ENCODE results near the gene PITRM1.

The PITRM1 gene

GRCh38 chr10:3166496-3167290, 5.9 kb downstream of the PITRM1 start:
- DNase-seq (ENCODE audit: low spot score) = no peak
- FAIRE-seq = no peak

- FAIRE-seq (no peak), DNase-seq (ENCODE audit: low spot score) (no peak)
Observed at GRCh38 chr10:3165196-3165595, 7.4 kb downstream of the PITRM1 start.

- DNase-seq (ENCODE audit: low spot score) (no peak), FAIRE-seq (no peak)
Observed at GRCh38 chr10:3163879-3164278, 8.7 kb downstream of the PITRM1 start.

- DNase-seq (ENCODE audit: low spot score) = no peak
- no peak for FAIRE-seq
Observed at GRCh38 chr10:3162533-3162932, 10.0 kb downstream of the PITRM1 start.

GRCh38 chr10:3159152-3159551, 13.4 kb downstream of the PITRM1 start:
- DNase-seq (ENCODE audit: low spot score) = no peak
- FAIRE-seq = no peak

- DNase-seq (ENCODE audit: low spot score) = no peak
- no peak for FAIRE-seq
Observed at GRCh38 chr10:3154666-3155065, 17.9 kb downstream of the PITRM1 start.

- DNase-seq (ENCODE audit: low spot score) (no peak), FAIRE-seq (no peak)
Observed at GRCh38 chr10:3152566-3152935, 20.0 kb downstream of the PITRM1 start.

- DNase-seq (ENCODE audit: low spot score) = no peak
- no peak for FAIRE-seq
Observed at GRCh38 chr10:3151889-3152565, 20.6 kb downstream of the PITRM1 start.

- DNase-seq (ENCODE audit: low spot score) = no peak
- FAIRE-seq = no peak
Observed at GRCh38 chr10:3150961-3151360, 21.6 kb downstream of the PITRM1 start.

GRCh38 chr10:3150366-3150765, 22.2 kb downstream of the PITRM1 start:
- FAIRE-seq (no peak), DNase-seq (ENCODE audit: low spot score) (no peak)

- DNase-seq (ENCODE audit: low spot score) (no peak), FAIRE-seq (no peak)
Observed at GRCh38 chr10:3149918-3150317, 22.7 kb downstream of the PITRM1 start.

GRCh38 chr10:3148994-3149393, 23.6 kb downstream of the PITRM1 start:
- no peak for FAIRE-seq
- DNase-seq (ENCODE audit: low spot score) = no peak

- DNase-seq (ENCODE audit: low spot score) (no peak), FAIRE-seq (no peak)
Observed at GRCh38 chr10:3148041-3148440, 24.5 kb downstream of the PITRM1 start.

GRCh38 chr10:3147117-3147820, 25.3 kb downstream of the PITRM1 start:
- DNase-seq (ENCODE audit: low spot score) (no peak), FAIRE-seq (no peak)

- no peak for FAIRE-seq
- no peak for DNase-seq (ENCODE audit: low spot score)
Observed at GRCh38 chr10:3146289-3146688, 26.3 kb downstream of the PITRM1 start.

- DNase-seq (ENCODE audit: low spot score) = no peak
- no peak for FAIRE-seq
Observed at GRCh38 chr10:3145366-3145765, 27.2 kb downstream of the PITRM1 start.

GRCh38 chr10:3143791-3144434, 28.7 kb downstream of the PITRM1 start:
- no peak for DNase-seq (ENCODE audit: low spot score)
- FAIRE-seq = no peak

- FAIRE-seq = no peak
- no peak for DNase-seq (ENCODE audit: low spot score)
Observed at GRCh38 chr10:3143366-3143765, 29.2 kb downstream of the PITRM1 start.

GRCh38 chr10:3142146-3142875, 30.3 kb downstream of the PITRM1 start:
- DNase-seq (ENCODE audit: low spot score) = no peak

GRCh38 chr10:3141351-3142005, 31.1 kb downstream of the PITRM1 start:
- DNase-seq (ENCODE audit: low spot score) (no peak), FAIRE-seq (no peak)

More at GRCh38 chr10:3142146-3142875, 30.3 kb downstream of the PITRM1 start:
- FAIRE-seq = no peak

GRCh38 chr10:3140280-3140679, 32.3 kb downstream of the PITRM1 start:
- FAIRE-seq = no peak
- no peak for DNase-seq (ENCODE audit: low spot score)
